Psoas muscle (tissue), 8 donors: ENCODE data around the gene NUBP2. TPM values are rescaled to one million over a fixed set of nuclear protein-coding genes. Genes with fewer than 3 reads are reported as not detected.
A peak's percentile ranks its signal among the peaks of the same experiment; 100 is the strongest.

Experiments
- ATAC-seq, 4 donors: fragments of 200-7000 bp; cut with Tn5 transposase; one replicate each; pipeline ENCODE4 v1.9.1; 2020; ENCODE audit warnings: moderate library complexity in 3 of 4, mild to moderate bottlenecking in 2 of 4
- DNase-seq, 2 donors: peaks; one replicate each; pipeline ENCODE4 v3.0.0-alpha.2; 2020
- H3K27ac ChIP-seq: fragments of 200-600 bp; one replicate; pipeline ENCODE4 v1.8.0; 2022
- H3K27me3 ChIP-seq, 3 donors: fragments of 200-600 bp in 1 of 3; one replicate each; pipeline versions ENCODE4 v1.6.1 to v1.8.0; 2013 to 2022; ENCODE audit warnings: low read length in 2 of 3, mild to moderate bottlenecking in 2 of 3, moderate library complexity in 1 of 3; ENCODE audit not compliant: insufficient read depth in 3 of 3
- H3K36me3 ChIP-seq, 2 donors: fragments of 200-600 bp in 1 of 2; one replicate each; pipeline versions ENCODE4 v1.6.1 to v1.8.0; 2013 to 2022; ENCODE audit warnings: low read depth in 1 of 2, mild to moderate bottlenecking in 1 of 2, moderate library complexity in 1 of 2; ENCODE audit not compliant: insufficient read depth in 1 of 2
- H3K4me1 ChIP-seq: fragments of 200-600 bp; one replicate; pipeline ENCODE4 v1.8.0; 2022
- H3K4me3 ChIP-seq: fragments of 200-600 bp; one replicate; pipeline ENCODE4 v1.8.0; 2022; ENCODE audit warnings: mild to moderate bottlenecking
- H3K9me3 ChIP-seq: fragments of 200-600 bp; one replicate; pipeline ENCODE4 v1.8.0; 2022
- WGBS, 3 donors: extraction: QIAGEN DNeasy Blood & Tissue Kit; methylation state at CpG; one replicate each; pipeline versions ENCODE4 v1.1.6 to v1.1.7; 2013; 5-methylcytosine and 5-hydroxymethylcytosine counted together
- intact Hi-C, 2 donors: fragments of 100-400 bp; cut with DNase I; formaldehyde crosslinking; loops; one replicate each; pipeline versions ENCODE4 v1.11.0 to v1.14.2; 2022
- polyA plus RNA-seq, 3 donors: library from polyadenylated mRNA; stranded (reverse); fragments of 200-250 nt; gene quantifications; one replicate each; pipeline ENCODE4 v1.2.3, GENCODE V29; 2013
- total RNA-seq, 4 donors: library from RNA; stranded (reverse); fragmentation: NEBNext Ultra II Directional in 2 of 4; extraction: Animal tissue kit (Norgen Biotek cat#: 25700) in 2 of 4; gene quantifications; one replicate each; pipeline versions ENCODE4 v1.2.1 to v1.2.4, GENCODE V29; 2021 to 2023
- TF ChIP-seq, protein P1 (sequence below): fragments of 200-600 bp; IDR thresholded peaks from one replicate; pipeline ENCODE4 v1.8.0; 2022; ENCODE audit warnings: antibody characterized with exemption
- donor health status: healthy with polysubstance abuse.
- donor health status: DM: no; HTN: no; CAD: no; lungs with moderate emphysema.
- donor health status: Bipolar disorder and iron deficiency.
- donor health status: healthy.
- donor health status: DM: yes; HTN: yes; CAD: no.
- donor health status: DM: no; HTN: no; CAD: no.
- donor health status: DM: no; HTN: no; CAD: no.
- donor health status: DM: yes; HTN: yes; CAD: no.

NUBP2 gene
- total and polyA plus RNA-seq, 7 donors = 34.7 to 96.0 (median 44.7) TPM

DNA sequence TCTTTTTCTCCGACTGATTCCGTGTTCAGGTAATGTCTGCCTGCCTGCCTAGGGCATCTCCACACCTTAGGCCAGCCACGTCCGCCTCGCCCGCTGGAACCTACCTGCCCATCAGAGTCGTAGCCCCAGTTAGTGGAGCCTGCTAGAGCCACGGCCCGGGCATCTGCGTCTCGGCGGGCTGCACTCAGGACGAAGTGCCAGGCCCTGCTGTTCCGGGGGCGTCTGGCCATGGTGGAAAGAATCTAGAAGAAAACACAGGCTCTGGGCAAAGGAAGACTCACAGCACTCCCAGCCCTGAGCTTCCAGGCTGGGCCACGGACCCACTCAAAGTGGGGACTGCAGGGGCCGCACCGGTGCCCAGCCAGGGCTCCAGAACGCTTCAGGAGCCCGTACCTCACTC lies 1.5 kb upstream of the NUBP2 start:
- no peak for ATAC-seq
- Histone ChIP-seq H3K4me1 (peaks cover 34% of the 10 kb centered on the region), H3K27me3 (no peaks in the 10 kb centered on the region), H3K27ac (peak overlapping the region; percentile 92), H3K9me3 (no peaks in the 10 kb centered on the region), H3K4me3 (peak overlapping the region; percentile 86), H3K36me3 (peaks cover 0 to 54% of the 10 kb centered on the region in 2 donors)
- peak; percentile 18 to 66 for DNase-seq
- WGBS, 3 donors = 57 to 63% (median 62%) methylated on average over 20 of the region's 20 CpGs
- intact Hi-C loops = no loop called here
- TF ChIP-seq, protein P1, sequence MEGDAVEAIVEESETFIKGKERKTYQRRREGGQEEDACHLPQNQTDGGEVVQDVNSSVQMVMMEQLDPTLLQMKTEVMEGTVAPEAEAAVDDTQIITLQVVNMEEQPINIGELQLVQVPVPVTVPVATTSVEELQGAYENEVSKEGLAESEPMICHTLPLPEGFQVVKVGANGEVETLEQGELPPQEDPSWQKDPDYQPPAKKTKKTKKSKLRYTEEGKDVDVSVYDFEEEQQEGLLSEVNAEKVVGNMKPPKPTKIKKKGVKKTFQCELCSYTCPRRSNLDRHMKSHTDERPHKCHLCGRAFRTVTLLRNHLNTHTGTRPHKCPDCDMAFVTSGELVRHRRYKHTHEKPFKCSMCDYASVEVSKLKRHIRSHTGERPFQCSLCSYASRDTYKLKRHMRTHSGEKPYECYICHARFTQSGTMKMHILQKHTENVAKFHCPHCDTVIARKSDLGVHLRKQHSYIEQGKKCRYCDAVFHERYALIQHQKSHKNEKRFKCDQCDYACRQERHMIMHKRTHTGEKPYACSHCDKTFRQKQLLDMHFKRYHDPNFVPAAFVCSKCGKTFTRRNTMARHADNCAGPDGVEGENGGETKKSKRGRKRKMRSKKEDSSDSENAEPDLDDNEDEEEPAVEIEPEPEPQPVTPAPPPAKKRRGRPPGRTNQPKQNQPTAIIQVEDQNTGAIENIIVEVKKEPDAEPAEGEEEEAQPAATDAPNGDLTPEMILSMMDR = no peak

DNA sequence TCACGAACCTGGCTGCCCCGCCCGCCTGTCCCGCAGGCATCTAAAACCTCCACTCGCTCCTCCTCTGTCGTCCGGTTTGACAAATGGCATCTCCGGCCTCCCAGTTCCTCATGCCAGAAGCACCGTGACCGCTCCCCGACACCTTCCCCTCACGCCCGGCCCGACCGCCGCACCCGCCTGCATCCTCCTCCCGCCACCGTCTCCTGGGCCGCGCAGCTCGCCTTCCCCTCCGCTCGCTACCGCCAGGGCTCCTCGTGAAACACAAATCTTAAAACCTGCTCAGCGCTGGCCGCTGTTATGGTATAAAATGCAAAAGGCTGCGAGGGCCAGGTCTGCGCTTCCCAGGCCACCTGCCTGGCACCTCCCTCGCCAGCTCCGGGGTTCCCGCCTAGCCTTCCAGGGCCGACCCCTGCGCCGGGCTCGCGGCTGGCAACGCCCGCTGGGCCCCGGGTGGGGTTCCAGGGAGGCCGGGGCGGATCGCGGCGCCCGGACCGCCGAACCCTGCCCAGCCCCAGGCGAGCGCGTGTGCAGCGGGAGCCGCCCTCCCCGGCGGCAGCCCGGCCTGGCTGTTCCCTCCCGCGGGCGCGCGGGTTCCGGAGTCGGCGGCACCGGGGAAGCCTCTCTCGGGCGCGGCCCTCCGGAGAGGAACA lies 877 bp upstream of the NUBP2 start:
- peaks cover 34% of the 10 kb centered on the region for H3K4me1 ChIP-seq
- WGBS, 3 donors = 0 to 1% (median 0%) methylated on average over 44 to 70 of the region's 70 CpGs
- H3K27ac ChIP-seq = peak overlapping the region; percentile 92
- ATAC-seq (peak in 1 of 4 donors; percentile 23), DNase-seq (peak; percentile 26 to 66)
- peak overlapping the region; percentile 86 for H3K4me3 ChIP-seq
- TF ChIP-seq, protein P1 = no peak
- no peaks in the 10 kb centered on the region for H3K9me3 ChIP-seq
- H3K27me3 ChIP-seq = no peaks in the 10 kb centered on the region
- intact Hi-C loops = no loop called here
- peaks cover 0 to 52% of the 10 kb centered on the region in 2 donors for H3K36me3 ChIP-seq

- Histone ChIP-seq H3K27me3 (no peaks in the 10 kb centered on the region), H3K36me3 (peaks cover 0 to 54% of the 10 kb centered on the region in 2 donors), H3K4me3 (no peak overlapping the region), H3K9me3 (no peaks in the 10 kb centered on the region), H3K4me1 (peaks cover 28% of the 10 kb centered on the region), H3K27ac (no peak overlapping the region)
- 81 to 88% (median 83%) methylated on average over 26 of the region's 26 CpGs for WGBS, 3 donors
- DNase-seq (peak in 1 of 2 donors; percentile 45), ATAC-seq (no peak)
- intact Hi-C loops = no loop called here
- TF ChIP-seq, protein P1 = no peak
Observed at GRCh38 chr16:1784977-1785845, 2.5 kb downstream of the NUBP2 start.

DNA sequence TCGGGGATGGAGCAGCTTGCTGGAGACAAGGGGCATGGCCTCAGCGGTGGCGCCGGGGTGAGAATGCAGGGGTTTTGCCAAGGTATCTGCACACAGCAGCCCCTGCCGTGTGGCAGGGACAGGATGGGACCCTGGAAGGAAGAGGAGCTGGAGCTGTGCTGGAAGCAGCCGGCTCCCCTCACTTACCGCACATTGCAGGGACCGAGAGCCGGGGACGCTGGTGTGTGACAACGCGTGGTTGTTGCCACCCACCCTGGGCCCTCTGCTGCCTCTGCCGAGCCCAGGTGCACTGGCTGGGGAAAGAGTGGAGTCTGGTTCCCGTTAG lies 3.0 kb downstream of the NUBP2 start:
- WGBS, 3 donors = 83 to 88% (median 83%) methylated on average over 14 of the region's 14 CpGs
- ATAC-seq = no peak
- DNase-seq = peak; percentile 10 to 53
- Histone ChIP-seq H3K36me3 (peaks cover 0 to 50% of the 10 kb centered on the region in 2 donors), H3K27ac (no peak overlapping the region), H3K4me3 (no peak overlapping the region), H3K9me3 (no peaks in the 10 kb centered on the region), H3K4me1 (peaks cover 22% of the 10 kb centered on the region), H3K27me3 (no peaks in the 10 kb centered on the region)
- TF ChIP-seq, protein P1 = no peak
- intact Hi-C loops = no loop called here
